DOHH2 (cell line): ENCODE measurements around the gene DALRD3.
A peak's percentile ranks its signal among the peaks of the same experiment; 100 is the strongest.

Source experiments
- H3F3A ChIP-seq: fragments of 200-600 bp; sonication (generic), shearing (Covaris generic); 2 replicates; pipeline ENCODE4 v1.6.0; 2016; ENCODE audit warnings: antibody characterized with exemption, mild to moderate bottlenecking; ENCODE audit not compliant: control insufficient read depth, insufficient read depth
- H3K27ac ChIP-seq: fragments of 200-600 bp; sonication (generic); 2 replicates; pipeline ENCODE4 v1.5.1; 2014; ENCODE audit warnings: low read depth, mild to moderate bottlenecking, low read length, moderate library complexity
- H3K27me3 ChIP-seq: fragments of 200-600 bp; sonication (generic); 2 replicates; pipeline ENCODE4 v1.6.1; 2014; ENCODE audit warnings: mild to moderate bottlenecking, low read length, mixed read lengths; ENCODE audit not compliant: control insufficient read depth
- H3K36me3 ChIP-seq: fragments of 200-600 bp; sonication (generic); 2 replicates; pipeline ENCODE4 v1.6.1; 2014; ENCODE audit warnings: mild to moderate bottlenecking, low read length, moderate library complexity, mixed read lengths; ENCODE audit not compliant: control insufficient read depth
- H3K4me1 ChIP-seq: fragments of 200-600 bp; sonication (generic); 2 replicates; pipeline ENCODE4 v1.6.1; 2014; ENCODE audit warnings: mild to moderate bottlenecking, low read length, mixed read lengths; ENCODE audit not compliant: control insufficient read depth
- H3K4me2 ChIP-seq: fragments of 200-600 bp; sonication (generic); 2 replicates; pipeline ENCODE4 v1.6.0; 2014; ENCODE audit warnings: mild to moderate bottlenecking, low read length, moderate library complexity
- H3K4me3 ChIP-seq: fragments of 200-600 bp; sonication (generic); 2 replicates; pipeline ENCODE4 v1.5.1; 2014; ENCODE audit warnings: mild to moderate bottlenecking, low read length, mixed read lengths
- H3K79me2 ChIP-seq: fragments of 200-600 bp; sonication (generic); 2 replicates; pipeline ENCODE4 v1.6.1; 2014; ENCODE audit warnings: mild to moderate bottlenecking, low read length, mixed read lengths; ENCODE audit not compliant: control insufficient read depth
- H3K9me2 ChIP-seq: fragments of 200-600 bp; sonication (generic); replicated peaks from 2 replicates; pipeline ENCODE4 v1.6.1; 2014; ENCODE audit warnings: mild to moderate bottlenecking, low read length, mixed read lengths; ENCODE audit not compliant: control insufficient read depth
- H3K9me3 ChIP-seq: fragments of 200-600 bp; sonication (generic); 2 replicates; pipeline ENCODE4 v1.6.1; 2014; ENCODE audit warnings: antibody characterized with exemption, low read length, mixed read lengths; ENCODE audit not compliant: control insufficient read depth, insufficient read depth
- H4K20me1 ChIP-seq: fragments of 200-600 bp; sonication (generic); 2 replicates; pipeline ENCODE4 v1.6.0; 2014; ENCODE audit warnings: low read depth, mild to moderate bottlenecking, antibody characterized with exemption, low read length, moderate library complexity; ENCODE audit not compliant: control insufficient read depth, insufficient read depth
- CTCF ChIP-seq: fragments of 200-600 bp; sonication (generic); IDR thresholded peaks from one replicate; pipeline ENCODE4 v1.5.1; 2014; ENCODE audit warnings: antibody characterized with exemption, mild to moderate bottlenecking, low read depth, low read length; ENCODE audit not compliant: poor library complexity, severe bottlenecking
- EZH2phosphoT487 ChIP-seq: fragments of 200-600 bp; sonication (generic); IDR thresholded peaks from 2 replicates; pipeline ENCODE4 v1.6.1; 2017; ENCODE audit warnings: borderline replicate concordance, mild to moderate bottlenecking, antibody characterized with exemption, low read length, moderate library complexity, mixed read lengths

The DALRD3 gene

GRCh38 chr3:49018707-49019006, 277 bp upstream of the DALRD3 start:
- Histone ChIP-seq H3K79me2 (peaks cover 43% of the 10 kb centered on the region), H3K9me2 (no peaks in the 10 kb centered on the region), H3F3A (peaks cover 21% of the 10 kb centered on the region), H3K27ac (peak overlapping the region; percentile 92), H3K36me3 (peaks cover 65% of the 10 kb centered on the region), H3K4me1 (peaks cover 33% of the 10 kb centered on the region), H3K27me3 (no peaks in the 10 kb centered on the region), H3K4me3 (peak overlapping the region; percentile 92), H4K20me1 (peaks cover 2% of the 10 kb centered on the region; the same call in 1 of the 2 replicates), H3K4me2 (peak overlapping the region; percentile 94), H3K9me3 (no peaks in the 10 kb centered on the region)
- TF ChIP-seq CTCF (no peak), EZH2phosphoT487 (no peak)

- peaks cover 65% of the 10 kb centered on the region for H3K36me3 ChIP-seq
- no peaks in the 10 kb centered on the region for H3K9me3 ChIP-seq
- H3F3A ChIP-seq: peaks cover 16% of the 10 kb centered on the region
- H4K20me1 ChIP-seq: peaks cover 9% of the 10 kb centered on the region; the same call in 1 of the 2 replicates
- no peaks in the 10 kb centered on the region for H3K27me3 ChIP-seq
- no peak for TF ChIP-seq EZH2phosphoT487
- TF ChIP-seq CTCF: no peak
- H3K9me2 ChIP-seq: no peaks in the 10 kb centered on the region
- H3K4me1 ChIP-seq: peaks cover 25% of the 10 kb centered on the region
- peaks cover 43% of the 10 kb centered on the region for H3K79me2 ChIP-seq
- H3K27ac ChIP-seq: peak overlapping the region; percentile 92; the same call in 1 of the 2 replicates
- peak overlapping the region; percentile 94 for H3K4me2 ChIP-seq
- H3K4me3 ChIP-seq: peak overlapping the region; percentile 92
Observed at GRCh38 chr3:49017229-49017970, 980 bp downstream of the DALRD3 start.

GRCh38 chr3:49016414-49017228, 1.8 kb downstream of the DALRD3 start:
- peaks cover 16% of the 10 kb centered on the region for H3F3A ChIP-seq
- H3K4me2 ChIP-seq: peak overlapping the region; percentile 94; the same call in 1 of the 2 replicates
- no peaks in the 10 kb centered on the region for H3K27me3 ChIP-seq
- no peak overlapping the region for H3K4me3 ChIP-seq
- TF ChIP-seq EZH2phosphoT487: no peak
- H3K4me1 ChIP-seq: peaks cover 25% of the 10 kb centered on the region
- H3K27ac ChIP-seq: no peak overlapping the region
- H3K9me2 ChIP-seq: no peaks in the 10 kb centered on the region
- peaks cover 46% of the 10 kb centered on the region for H3K79me2 ChIP-seq
- H3K36me3 ChIP-seq: peaks cover 69% of the 10 kb centered on the region
- H4K20me1 ChIP-seq: peaks cover 9% of the 10 kb centered on the region; the same call in 1 of the 2 replicates
- H3K9me3 ChIP-seq: no peaks in the 10 kb centered on the region
